Activated B cell treated with CpG ODN at 0.5 μM for 24 hours (primary cell): Measurements from ENCODE around the gene GPR33. TPM values are rescaled to one million over a fixed set of nuclear protein-coding genes. Genes with fewer than 3 reads are reported as not detected.

Experiments used
- ATAC-seq: fragments of 200-7000 bp; cut with Tn5 transposase; one replicate; pipeline ENCODE4 v1.10.0; 2021; ENCODE audit warnings: low read depth, mild to moderate bottlenecking, moderate library complexity
- CTCF ChIA-PET: fragments of 350-600 bp; sonication (Branson Sonifier 250); formaldehyde crosslinking; loops from one replicate; lab custom pipeline; 2021; ENCODE audit warnings: antibody characterized with exemption; lab: Charles Lee
- POLR2A ChIA-PET: fragments of 350-600 bp; sonication (Branson Sonifier 250); formaldehyde crosslinking; loops from one replicate; lab custom pipeline; 2021; ENCODE audit warnings: antibody characterized with exemption; lab: Charles Lee
- DNase-seq: peaks from one replicate; pipeline ENCODE4 v3.0.0; 2022
- H3K27ac Mint-ChIP-seq: one replicate; pipeline ENCODE4 v1.8.0; 2020; ENCODE audit warnings: mixed read lengths
- H3K27me3 Mint-ChIP-seq: one replicate; pipeline ENCODE4 v1.8.0; 2021; ENCODE audit warnings: mixed read lengths
- H3K36me3 Mint-ChIP-seq: one replicate; pipeline ENCODE4 v1.8.0; 2021; ENCODE audit warnings: low read depth, mixed read lengths
- H3K4me1 Mint-ChIP-seq: one replicate; pipeline ENCODE4 v1.8.0; 2021; ENCODE audit warnings: mixed read lengths
- H3K4me3 Mint-ChIP-seq: one replicate; pipeline ENCODE4 v1.8.0; 2020; ENCODE audit warnings: mild to moderate bottlenecking, mixed read lengths
- H3K9me3 Mint-ChIP-seq: one replicate; pipeline ENCODE4 v1.8.0; 2020; ENCODE audit warnings: mixed read lengths
- intact Hi-C: fragments of 100-400 bp; cut with micrococcal nuclease; formaldehyde crosslinking; loops from one replicate; pipeline ENCODE4 v1.15.1; 2024
- total RNA-seq: library from RNA; stranded (reverse); gene quantifications from 2 replicates; pipeline ENCODE4 v1.2.3, GENCODE V29; 2022
- TF ChIP-seq, protein P1 (sequence below): fragments of 200-600 bp; IDR thresholded peaks from one replicate; pipeline ENCODE4 v1.8.0; 2022; ENCODE audit warnings: antibody characterized with exemption, mild to moderate bottlenecking

The GPR33 gene
- total RNA-seq, 1 donor from 2014 or later = not detected

DNA sequence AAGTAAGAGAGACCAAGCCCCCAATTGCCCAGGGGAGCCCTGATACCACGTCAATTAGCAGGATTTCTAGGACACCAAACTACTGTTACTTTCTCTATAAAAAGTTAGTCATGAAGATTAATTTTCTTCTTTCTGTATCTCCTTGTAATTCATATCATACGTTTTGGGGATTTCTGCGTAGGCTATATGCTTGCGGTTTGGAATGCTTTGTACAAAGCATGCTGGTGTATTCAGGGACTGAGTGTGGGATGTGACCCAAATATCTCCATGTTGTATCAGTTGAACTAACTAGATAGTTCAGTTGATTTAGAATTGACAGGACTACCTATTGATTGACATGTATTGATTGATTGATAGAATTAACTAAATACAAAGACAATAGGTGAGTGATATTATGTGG lies 7.7 kb downstream of the GPR33 start:
- Mint-ChIP-seq H3K4me1 (peaks cover 4% of the 10 kb centered on the region), H3K27ac (no peak overlapping the region), H3K4me3 (no peak overlapping the region), H3K36me3 (no peaks in the 10 kb centered on the region), H3K9me3 (no peaks in the 10 kb centered on the region), H3K27me3 (no peaks in the 10 kb centered on the region)
- intact Hi-C loops = no loop called here
- ChIA-PET POLR2A (no interaction called here), CTCF (no interaction called here)
- DNase-seq = no peak
- ATAC-seq = no peak
- TF ChIP-seq, protein P1, sequence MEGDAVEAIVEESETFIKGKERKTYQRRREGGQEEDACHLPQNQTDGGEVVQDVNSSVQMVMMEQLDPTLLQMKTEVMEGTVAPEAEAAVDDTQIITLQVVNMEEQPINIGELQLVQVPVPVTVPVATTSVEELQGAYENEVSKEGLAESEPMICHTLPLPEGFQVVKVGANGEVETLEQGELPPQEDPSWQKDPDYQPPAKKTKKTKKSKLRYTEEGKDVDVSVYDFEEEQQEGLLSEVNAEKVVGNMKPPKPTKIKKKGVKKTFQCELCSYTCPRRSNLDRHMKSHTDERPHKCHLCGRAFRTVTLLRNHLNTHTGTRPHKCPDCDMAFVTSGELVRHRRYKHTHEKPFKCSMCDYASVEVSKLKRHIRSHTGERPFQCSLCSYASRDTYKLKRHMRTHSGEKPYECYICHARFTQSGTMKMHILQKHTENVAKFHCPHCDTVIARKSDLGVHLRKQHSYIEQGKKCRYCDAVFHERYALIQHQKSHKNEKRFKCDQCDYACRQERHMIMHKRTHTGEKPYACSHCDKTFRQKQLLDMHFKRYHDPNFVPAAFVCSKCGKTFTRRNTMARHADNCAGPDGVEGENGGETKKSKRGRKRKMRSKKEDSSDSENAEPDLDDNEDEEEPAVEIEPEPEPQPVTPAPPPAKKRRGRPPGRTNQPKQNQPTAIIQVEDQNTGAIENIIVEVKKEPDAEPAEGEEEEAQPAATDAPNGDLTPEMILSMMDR = no peak

DNA sequence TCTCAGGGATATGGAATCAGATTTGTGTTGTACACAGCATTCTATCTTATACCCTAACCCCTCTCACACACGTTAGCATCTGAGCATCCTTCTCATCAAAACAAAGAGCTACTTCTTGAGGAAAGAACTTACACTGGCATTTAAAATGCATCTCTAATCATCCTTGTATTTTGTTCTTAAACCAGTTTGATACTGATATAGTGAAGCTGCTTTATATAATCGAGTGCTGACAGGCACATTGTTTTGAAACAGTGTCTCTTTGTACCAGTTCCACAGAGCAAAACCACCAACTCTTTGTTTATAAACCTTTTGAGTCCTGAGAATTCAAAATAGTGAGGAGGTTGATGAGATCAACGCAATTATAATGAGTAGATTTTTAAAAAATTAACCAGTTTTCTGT lies 8.8 kb downstream of the GPR33 start:
- H3K27ac Mint-ChIP-seq = no peak overlapping the region
- H3K4me3 Mint-ChIP-seq = no peak overlapping the region
- H3K4me1 Mint-ChIP-seq = peaks cover 1% of the 10 kb centered on the region
- ChIA-PET CTCF (no interaction called here), POLR2A (no interaction called here)
- DNase-seq (no peak), ATAC-seq (no peak)
- intact Hi-C loops = no loop called here
- H3K9me3 Mint-ChIP-seq = peaks cover 1% of the 10 kb centered on the region
- H3K27me3 Mint-ChIP-seq = no peaks in the 10 kb centered on the region
- no peaks in the 10 kb centered on the region for H3K36me3 Mint-ChIP-seq
- TF ChIP-seq, protein P1 = no peak

DNA sequence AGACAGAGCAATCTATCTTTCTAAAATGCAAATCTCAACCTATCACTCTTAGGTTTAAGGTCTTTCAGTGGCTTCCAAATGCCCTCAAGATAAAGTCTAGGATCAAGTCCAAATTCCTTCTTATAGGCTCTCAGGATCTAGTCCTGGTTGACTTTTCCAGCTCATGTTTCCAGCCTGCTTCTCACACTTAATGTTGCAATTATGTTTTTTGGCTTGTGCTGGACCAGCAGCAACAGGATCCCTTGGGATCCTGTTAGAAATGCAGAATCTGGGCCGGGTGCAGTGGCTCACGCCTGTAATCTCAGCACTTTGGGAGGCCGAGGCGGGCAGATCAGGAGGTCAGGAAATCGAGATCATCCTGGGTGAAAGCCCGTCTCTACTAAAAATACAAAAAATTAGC lies 10.6 kb downstream of the GPR33 start:
- CTCF ChIA-PET = no interaction called here
- no peak overlapping the region for H3K27ac Mint-ChIP-seq

DNA sequence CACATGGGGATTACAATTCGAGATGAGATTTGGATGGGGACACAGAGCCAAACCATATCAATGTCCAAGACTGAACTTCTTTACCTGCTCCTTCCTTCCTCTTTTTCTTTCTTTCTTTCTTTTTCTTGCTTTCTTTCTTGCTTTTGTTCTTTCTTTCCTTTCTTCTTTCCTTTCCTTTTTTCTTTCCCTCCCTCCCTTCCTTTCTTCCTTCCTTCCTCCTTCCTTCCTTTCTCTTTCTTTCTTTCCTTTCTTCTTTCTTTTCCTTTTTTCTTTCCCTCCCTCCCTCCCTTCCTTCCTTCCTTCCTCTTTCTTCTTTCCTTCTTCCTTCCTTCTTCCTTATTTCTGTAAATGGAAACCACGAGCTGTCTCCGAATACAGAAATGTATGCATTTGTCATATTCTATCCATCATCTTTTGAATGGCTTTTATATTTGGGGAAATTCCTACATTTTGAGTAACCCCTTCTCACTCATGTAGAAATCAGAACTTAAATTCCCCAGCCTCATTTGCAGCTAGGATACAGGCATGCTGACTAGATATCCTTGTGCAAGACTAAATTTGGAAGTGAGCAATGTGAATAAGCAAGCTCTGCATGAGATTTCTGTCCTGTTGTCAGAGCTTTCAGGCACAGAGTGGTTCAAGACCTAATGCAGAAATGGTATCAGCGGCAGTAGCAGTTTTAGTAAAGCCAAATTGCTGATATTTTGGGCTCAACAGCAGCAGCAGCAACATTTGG lies 11.5 kb downstream of the GPR33 start:
- intact Hi-C loops = no loop called here
- H3K9me3 Mint-ChIP-seq = peaks cover 4% of the 10 kb centered on the region
- peaks cover 1% of the 10 kb centered on the region for H3K4me1 Mint-ChIP-seq
- TF ChIP-seq, protein P1 = no peak
- DNase-seq = no peak
- no peaks in the 10 kb centered on the region for H3K36me3 Mint-ChIP-seq
- ChIA-PET CTCF (no interaction called here), POLR2A (no interaction called here)
- H3K27ac Mint-ChIP-seq = no peak overlapping the region
- no peak overlapping the region for H3K4me3 Mint-ChIP-seq
- H3K27me3 Mint-ChIP-seq = peaks cover 4% of the 10 kb centered on the region
- no peak for ATAC-seq

More for the DNA sequence above, 10.6 kb downstream of the GPR33 start:
- ATAC-seq = no peak
- no peaks in the 10 kb centered on the region for H3K27me3 Mint-ChIP-seq
- intact Hi-C loops = no loop called here
- TF ChIP-seq, protein P1 = no peak
- peaks cover 1% of the 10 kb centered on the region for H3K4me1 Mint-ChIP-seq
- H3K9me3 Mint-ChIP-seq = peaks cover 4% of the 10 kb centered on the region
- no peaks in the 10 kb centered on the region for H3K36me3 Mint-ChIP-seq
- POLR2A ChIA-PET = no interaction called here
- H3K4me3 Mint-ChIP-seq = no peak overlapping the region
- no peak for DNase-seq

DNA sequence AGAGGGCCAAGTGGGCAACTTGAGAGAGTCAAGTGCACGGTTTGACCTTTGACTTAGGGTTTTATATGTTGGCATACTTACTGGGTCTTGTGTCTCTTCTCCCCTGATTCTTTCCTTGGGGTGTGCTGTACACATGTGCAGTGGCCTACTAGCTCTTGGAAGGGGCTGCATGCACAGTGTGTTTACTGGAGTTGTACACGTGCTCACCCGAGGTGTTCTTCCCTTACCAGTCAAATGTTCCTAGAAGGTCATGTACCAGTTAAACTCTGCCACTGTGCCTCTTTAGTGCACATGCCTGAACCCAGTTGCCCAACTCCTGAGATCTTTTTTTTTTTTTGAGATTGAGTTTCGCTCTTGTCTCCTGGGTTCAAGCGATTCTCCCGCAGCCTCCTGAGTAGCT lies 21.3 kb downstream of the GPR33 start:
- POLR2A ChIA-PET = no interaction called here
- no peak for ATAC-seq
- Mint-ChIP-seq H3K36me3 (no peaks in the 10 kb centered on the region), H3K27me3 (peaks cover 1% of the 10 kb centered on the region), H3K4me1 (peaks cover 5% of the 10 kb centered on the region), H3K27ac (no peak overlapping the region), H3K4me3 (no peak overlapping the region), H3K9me3 (no peaks in the 10 kb centered on the region)
- intact Hi-C loops = no loop called here
- CTCF ChIA-PET = no interaction called here
- DNase-seq = no peak
- TF ChIP-seq, protein P1 = no peak
